GM19372 (cell line): ENCODE measurements around the gene JAM3.
A peak's percentile ranks its signal among the peaks of the same experiment; 100 is the strongest.

Experiments used
- ATAC-seq: cut with Tn5 transposase; IDR thresholded peaks from one replicate; pipeline ENCODE4 v1.9.1; 2021; ENCODE audit warnings: mild to moderate bottlenecking, low read depth, moderate library complexity; ENCODE audit not compliant: unreplicated experiment

JAM3 gene

GRCh38 chr11:134068829-134069425 lies at the start of gene JAM3:
Gene JAM3, plus strand, starts transcription at chr11:134069072. Its CDS starts 12 bp downstream, at chr11:134069084.
- peak; percentile 89 for ATAC-seq

GRCh38 chr11:134019500-134019899 lies 49.4 kb upstream of the JAM3 start:
- no peak for ATAC-seq

GRCh38 chr11:134020598-134020997 lies 48.3 kb upstream of the JAM3 start:
- no peak for ATAC-seq

DNA sequence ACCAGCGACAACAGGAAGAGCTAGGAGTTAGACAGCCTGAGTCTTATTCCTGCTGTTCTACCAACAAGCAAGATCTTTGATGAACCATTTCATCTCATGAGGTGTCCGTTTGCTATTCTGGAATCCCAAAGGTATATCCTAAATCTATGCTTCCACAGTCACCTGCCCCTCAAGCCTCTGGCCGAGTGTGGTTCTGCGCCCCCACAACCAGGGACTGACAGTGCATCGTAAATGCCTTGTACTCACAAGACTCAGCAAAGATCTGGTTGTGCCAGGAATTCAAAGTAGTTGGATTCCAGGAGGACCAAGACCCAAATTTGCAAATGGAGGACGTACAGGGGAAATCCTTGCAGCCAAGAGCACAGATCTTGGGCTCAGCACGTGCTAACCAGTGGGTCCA lies 47.5 kb upstream of the JAM3 start:
- ATAC-seq: no peak

DNA sequence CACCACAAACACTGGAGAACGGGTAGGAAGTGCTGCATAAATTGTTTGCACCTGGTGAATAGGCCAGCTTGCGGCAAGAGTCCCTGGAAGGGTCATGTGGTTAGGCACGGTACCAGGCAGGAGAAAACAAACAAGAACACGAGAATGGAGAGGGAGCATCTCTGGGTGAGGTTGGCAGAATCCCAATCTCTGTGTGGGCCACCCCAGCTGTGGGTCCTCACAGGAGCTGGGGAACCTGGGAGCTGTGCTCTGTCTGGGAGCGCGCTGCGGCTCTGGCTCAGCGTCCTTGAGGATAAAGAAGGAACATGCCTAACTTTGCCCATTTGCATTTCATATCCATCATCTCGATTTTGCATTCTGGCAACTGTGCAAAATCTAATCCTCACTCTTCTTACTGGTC lies 46.1 kb upstream of the JAM3 start:
- ATAC-seq: no peak

DNA sequence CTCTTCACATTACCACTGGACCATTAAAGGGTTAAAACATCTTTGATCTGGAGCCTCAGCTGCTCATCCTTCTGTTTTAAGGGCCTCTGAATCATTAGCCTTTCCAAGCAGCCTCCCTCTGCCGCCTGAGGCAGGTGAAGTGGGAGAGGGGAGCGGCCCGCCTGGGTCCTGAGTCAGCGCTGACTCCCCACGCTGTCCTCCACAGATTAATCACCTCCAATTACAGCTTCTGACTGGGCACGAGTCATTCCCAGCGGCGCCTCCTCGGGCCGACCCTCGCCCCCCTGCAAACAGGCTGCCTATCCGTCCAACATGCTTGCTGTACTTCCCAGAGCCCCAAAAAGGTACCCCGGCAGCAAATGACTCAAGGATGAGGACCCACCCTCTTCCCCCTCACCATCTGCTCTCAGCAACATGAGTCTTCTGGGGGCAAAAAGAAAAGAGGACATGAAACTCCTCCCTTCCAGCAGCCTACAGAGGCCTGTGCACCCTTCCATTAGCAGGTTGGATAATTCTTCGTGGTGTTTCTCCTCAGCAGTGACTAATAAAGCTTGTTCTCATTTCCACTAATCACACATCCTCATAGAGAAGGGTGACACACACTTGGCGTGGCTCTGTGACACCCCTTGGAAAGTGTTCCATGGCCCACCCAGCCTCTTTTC lies 44.3 kb upstream of the JAM3 start:
- ATAC-seq: no peak

- no peak for ATAC-seq
These were observed 43.8 kb upstream of the JAM3 start for GRCh38 chr11:134025082-134025429.

- no peak for ATAC-seq
These were observed 42.1 kb upstream of the JAM3 start for GRCh38 chr11:134026655-134027343.

GRCh38 chr11:134027671-134028070 lies 41.2 kb upstream of the JAM3 start:
- ATAC-seq: no peak

DNA sequence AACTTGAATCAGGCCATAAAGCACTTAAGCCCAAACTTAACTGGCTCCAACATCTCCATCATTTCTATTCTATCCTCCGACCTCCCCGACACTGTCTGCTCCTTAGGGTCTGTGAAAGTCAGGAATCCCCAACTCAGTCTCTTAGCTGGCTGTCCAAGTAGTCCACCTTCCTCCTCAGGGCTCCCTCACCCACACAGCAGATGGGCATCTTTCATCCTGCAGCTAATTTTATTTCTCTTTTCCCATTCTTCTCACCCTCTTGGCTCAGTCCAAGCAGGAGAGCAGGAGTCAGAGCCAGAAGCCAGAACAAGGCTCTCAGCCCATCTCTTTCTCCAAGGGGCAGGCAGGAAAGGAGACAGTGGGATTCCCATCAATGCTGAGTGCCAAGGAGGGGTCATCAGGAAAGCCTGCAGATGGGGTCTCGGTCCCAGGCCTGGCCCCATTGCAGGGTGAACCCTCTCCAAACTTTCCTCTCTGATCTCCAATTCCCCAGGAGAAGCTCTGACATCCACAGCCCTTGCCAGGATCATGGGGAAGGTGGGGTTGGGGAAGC lies 40.4 kb upstream of the JAM3 start:
- no peak for ATAC-seq

DNA sequence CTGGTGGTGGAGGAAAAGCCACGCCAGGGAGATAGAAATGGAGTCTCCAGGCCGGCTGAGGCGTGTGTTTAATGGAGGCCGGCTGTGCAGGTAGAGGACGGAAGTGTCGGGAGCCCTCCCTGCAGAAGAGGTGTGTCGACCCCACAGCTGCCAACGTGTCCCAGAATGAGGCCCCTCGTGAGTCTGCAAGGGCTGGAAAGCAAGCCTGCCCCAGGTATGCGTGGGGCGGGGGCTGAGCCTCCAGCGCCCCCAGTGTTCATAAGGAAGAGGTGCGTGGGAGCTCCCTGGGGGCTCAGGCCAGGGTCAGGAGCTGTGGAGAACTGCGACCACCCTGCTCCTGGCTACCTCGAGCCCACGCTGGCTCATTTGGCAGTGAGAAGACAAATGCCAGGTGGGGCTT lies 38.0 kb upstream of the JAM3 start:
- ATAC-seq: no peak

- no peak for ATAC-seq
These were observed 36.8 kb upstream of the JAM3 start for GRCh38 chr11:134032043-134032442.

DNA sequence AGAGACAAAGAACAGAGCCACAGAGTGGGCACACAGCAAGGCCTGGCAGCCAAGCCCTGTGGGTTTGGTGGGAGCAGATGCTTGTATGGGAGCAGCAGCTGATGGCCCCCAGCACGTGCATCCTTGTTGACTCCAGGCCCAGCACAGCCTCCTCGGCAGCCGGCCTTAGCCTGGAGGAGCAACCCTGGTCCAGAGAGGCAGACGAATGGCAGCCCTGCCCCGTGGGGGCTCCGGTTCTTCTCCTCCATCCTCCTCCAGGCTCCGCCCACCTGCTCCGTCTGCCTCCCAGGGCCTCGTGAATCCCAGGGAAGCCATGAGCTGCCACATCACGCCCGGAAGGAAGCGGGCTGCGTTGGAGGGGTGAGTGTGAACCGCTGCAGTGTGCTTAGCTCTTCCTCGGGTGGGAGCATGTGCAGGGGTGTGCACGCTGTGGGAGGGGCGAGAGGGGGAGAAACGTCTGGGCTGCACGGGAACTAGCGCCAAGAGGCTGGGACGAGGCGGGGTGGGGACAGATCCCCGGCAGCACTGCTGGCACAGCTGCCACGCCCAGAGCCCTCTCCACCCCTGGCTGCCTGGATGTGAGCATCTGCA lies 36.3 kb upstream of the JAM3 start:
- ATAC-seq: no peak

DNA sequence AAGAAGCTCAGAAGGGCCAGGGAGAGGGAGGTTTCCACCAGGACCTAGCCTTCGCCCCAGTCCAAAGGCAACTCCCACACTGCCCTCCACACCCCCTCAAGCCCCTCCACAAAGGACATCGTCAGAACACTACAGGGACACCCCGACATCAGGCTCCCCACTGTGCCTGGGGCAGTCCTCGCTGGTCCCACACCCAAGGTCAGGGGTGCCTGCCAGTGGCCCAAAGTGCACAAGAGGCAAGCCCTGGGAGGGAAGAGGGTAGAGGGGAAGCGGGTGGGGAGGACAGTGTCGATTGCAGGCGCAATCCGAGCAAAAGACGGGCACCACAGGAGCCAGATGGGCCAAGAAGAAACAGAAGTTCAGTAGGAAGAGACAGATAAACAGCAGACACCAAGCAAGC lies 35.6 kb upstream of the JAM3 start:
- ATAC-seq: no peak

GRCh38 chr11:134033696-134034491 lies 35.0 kb upstream of the JAM3 start:
- ATAC-seq: no peak

DNA sequence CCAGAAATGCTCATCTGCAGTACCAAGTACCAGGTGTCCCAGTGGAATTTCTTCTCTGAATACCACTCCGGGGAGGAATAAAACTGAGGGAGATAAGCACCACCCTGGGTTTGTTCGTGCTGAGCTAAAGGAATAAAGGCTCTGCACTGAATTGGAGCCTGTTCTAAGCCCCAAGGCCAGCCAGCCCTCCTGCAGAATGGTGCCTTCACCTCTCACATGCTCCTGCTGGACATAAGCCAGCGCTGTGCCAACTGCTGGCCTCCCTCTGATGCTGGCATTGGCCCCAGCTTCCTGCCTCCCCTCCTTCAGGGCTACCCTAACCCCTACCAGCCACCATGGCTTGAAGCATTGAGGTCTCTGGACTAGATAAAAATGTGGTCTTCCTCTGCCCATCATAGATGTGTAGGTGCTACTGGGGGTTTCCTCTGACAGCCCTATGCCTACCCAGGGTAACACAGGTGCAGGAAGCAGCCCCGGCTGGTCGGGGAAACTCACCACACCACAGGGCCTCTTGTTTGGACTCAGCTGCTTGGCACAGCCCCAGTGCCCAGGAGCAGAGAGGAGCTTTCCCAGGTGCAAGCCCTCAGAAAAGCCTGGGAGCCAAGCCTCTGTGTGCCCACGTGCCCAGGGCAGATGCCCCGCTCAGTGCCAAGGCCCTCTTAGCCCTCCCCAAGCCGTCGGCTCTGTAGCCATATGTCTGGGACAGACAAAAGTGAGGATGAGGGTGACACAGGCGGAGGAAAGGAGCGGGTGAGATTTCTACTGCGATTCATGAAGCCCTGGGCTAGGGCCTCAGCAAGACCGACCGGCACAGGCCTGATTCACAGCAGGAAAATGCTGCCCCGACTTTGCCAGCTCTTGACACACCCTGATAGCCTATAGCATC lies 34.1 kb upstream of the JAM3 start:
- no peak for ATAC-seq

DNA sequence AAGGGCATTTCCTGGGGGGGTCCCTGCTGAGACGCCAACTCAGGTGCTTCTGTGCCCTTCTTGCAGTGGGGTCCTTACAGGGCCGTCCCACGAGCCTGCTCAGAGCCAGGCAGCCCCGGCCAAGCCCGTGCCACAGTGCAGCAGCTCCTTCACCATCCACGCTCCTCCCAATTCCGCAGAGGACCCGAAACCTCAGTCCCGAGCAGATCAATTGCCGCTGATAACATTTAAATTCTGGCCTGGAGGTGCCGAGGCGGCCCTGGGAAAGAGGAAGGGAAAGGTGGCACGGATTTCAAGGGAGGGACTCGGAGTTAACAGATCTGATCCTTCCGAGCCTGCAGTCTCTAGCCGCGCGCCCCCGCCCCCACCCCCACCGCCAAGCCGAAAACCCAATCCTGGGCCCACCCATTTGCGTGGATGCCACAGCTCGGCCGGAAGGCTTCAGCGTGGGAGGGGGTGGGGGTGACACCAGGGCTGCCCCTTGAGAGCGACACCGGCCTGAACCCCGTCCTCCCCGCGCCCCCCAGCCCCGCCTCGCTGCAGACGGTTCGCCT lies 32.3 kb upstream of the JAM3 start:
- ATAC-seq: no peak

DNA sequence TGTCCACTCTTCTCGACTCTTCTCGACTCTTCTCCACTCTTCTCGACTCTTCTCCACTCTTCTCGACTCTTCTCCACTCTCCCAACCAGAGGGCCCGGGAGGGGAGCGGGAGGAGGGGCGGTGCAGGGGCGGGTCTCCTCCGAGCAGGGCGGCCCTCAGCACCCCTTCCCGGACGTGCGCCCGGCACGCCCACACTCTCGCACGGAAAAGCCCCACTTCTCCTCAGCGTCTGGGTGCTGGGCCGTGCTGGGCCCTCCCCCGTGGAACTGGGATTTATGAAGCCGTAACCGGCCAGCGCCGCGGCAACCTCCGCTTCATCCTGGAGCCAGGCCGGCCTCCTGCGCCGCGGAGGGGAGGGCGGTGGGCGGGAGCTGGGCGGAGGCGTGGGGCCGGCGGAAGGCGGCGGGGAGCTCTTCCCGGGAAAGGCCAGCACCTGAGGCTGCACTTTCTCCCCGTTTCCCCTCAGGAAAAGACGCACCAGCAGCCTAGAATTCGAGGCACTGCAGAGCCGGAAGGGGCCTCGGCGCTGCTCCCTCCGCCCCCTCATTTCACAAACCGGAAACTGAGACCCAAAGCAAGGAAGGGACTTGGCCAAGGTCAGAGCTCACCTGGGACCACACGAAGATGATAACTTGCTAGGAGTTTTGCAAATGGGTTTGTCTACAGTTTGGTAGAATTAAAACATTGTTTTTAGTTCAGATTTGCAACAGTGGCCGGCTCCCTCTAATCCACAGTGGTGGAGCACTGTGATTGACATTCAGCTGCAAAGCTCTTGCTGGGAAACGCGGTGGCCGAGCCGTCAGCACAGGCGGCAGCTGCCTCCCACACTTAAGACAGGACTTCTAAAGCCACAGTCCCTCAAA lies 31.6 kb upstream of the JAM3 start:
- peak; percentile 70 for ATAC-seq
